ENCODE data around the gene IL17D.

Gene IL17D

GRCh38 chr13:20686863-20687579 lies 16.5 kb upstream of the IL17D start:
- Histone ChIP-seq H3K4me3 (no peak overlapping the region), H3K27ac (no peak overlapping the region)

GRCh38 chr13:20689291-20689690 lies 14.2 kb upstream of the IL17D start:
- Histone ChIP-seq H3K4me3 (no peak overlapping the region), H3K27ac (no peak overlapping the region)

- Histone ChIP-seq H3K27ac (no peak overlapping the region), H3K4me3 (no peak overlapping the region)
Observed at GRCh38 chr13:20691616-20692015, 11.9 kb upstream of the IL17D start.

- Histone ChIP-seq H3K27ac (no peak overlapping the region), H3K4me3 (no peak overlapping the region)
Observed at GRCh38 chr13:20696073-20696472, 7.4 kb upstream of the IL17D start.

GRCh38 chr13:20699715-20700114 lies 3.8 kb upstream of the IL17D start:
- Histone ChIP-seq H3K4me3 (no peak overlapping the region), H3K27ac (no peak overlapping the region)

- Histone ChIP-seq H3K4me3 (no peak overlapping the region), H3K27ac (no peak overlapping the region)
Observed at GRCh38 chr13:20700288-20700687, 3.2 kb upstream of the IL17D start.

GRCh38 chr13:20701461-20701860 lies 2.0 kb upstream of the IL17D start:
- Histone ChIP-seq H3K27ac (no peak overlapping the region), H3K4me3 (no peak overlapping the region)

- H3K4me3 ChIP-seq: peak overlapping the region; percentile 38 to 69 (median 56)
- peak overlapping the region in 7 of 21 experiments; percentile 46 to 81 (median 74) for H3K27ac ChIP-seq
Observed at GRCh38 chr13:20702530-20702914, 977 bp upstream of the IL17D start.

GRCh38 chr13:20703780-20704458 lies 420 bp downstream of the IL17D start:
- peak overlapping the region; percentile 24 to 69 (median 46) for H3K4me3 ChIP-seq
- peak overlapping the region in 5 of 21 experiments; percentile 52 to 79 (median 63) for H3K27ac ChIP-seq

GRCh38 chr13:20704459-20705069 lies 1.1 kb downstream of the IL17D start:
- Histone ChIP-seq H3K27ac (peak overlapping the region in 6 of 21 experiments; percentile 11 to 79 (median 62)), H3K4me3 (peak overlapping the region; percentile 24 to 69 (median 46))

GRCh38 chr13:20706661-20707060 lies 3.2 kb downstream of the IL17D start:
- Histone ChIP-seq H3K4me3 (no peak overlapping the region), H3K27ac (peak overlapping the region in 1 of 21 experiments; percentile 8)

- H3K27ac ChIP-seq: peak overlapping the region in 7 of 21 experiments; percentile 0 to 73 (median 26)
Observed at GRCh38 chr13:20708216-20708615, 4.7 kb downstream of the IL17D start.

GRCh38 chr13:20709369-20709768 lies 5.9 kb downstream of the IL17D start:
- no peak overlapping the region for H3K4me3 ChIP-seq
- peak overlapping the region in 8 of 21 experiments; percentile 24 to 83 (median 50) for H3K27ac ChIP-seq

More at GRCh38 chr13:20708216-20708615, 4.7 kb downstream of the IL17D start:
- no peak overlapping the region for H3K4me3 ChIP-seq

- peak overlapping the region in 8 of 21 experiments; percentile 24 to 83 (median 50) for H3K27ac ChIP-seq
- H3K4me3 ChIP-seq: no peak overlapping the region
Observed at GRCh38 chr13:20709782-20710181, 6.3 kb downstream of the IL17D start.

- H3K4me3 ChIP-seq: no peak overlapping the region
- H3K27ac ChIP-seq: no peak overlapping the region
Observed at GRCh38 chr13:20711301-20712044, 8.0 kb downstream of the IL17D start.

GRCh38 chr13:20713014-20713376 lies 9.5 kb downstream of the IL17D start:
- Histone ChIP-seq H3K4me3 (peak overlapping the region in 1 of 7 experiments; percentile 5), H3K27ac (peak overlapping the region in 8 of 21 experiments; percentile 4 to 93 (median 74))

GRCh38 chr13:20713751-20714150 lies 10.3 kb downstream of the IL17D start:
- peak overlapping the region in 11 of 21 experiments; percentile 8 to 93 (median 74) for H3K27ac ChIP-seq
- H3K4me3 ChIP-seq: no peak overlapping the region

- Histone ChIP-seq H3K27ac (peak overlapping the region in 16 of 21 experiments; percentile 8 to 93 (median 63)), H3K4me3 (no peak overlapping the region)
Observed at GRCh38 chr13:20714161-20714560, 10.7 kb downstream of the IL17D start.

GRCh38 chr13:20714563-20715329 lies 11.2 kb downstream of the IL17D start:
- no peak overlapping the region for H3K4me3 ChIP-seq

More at GRCh38 chr13:20714563-20715329, 11.2 kb downstream of the IL17D start:
- H3K27ac ChIP-seq: peak overlapping the region in 16 of 21 experiments; percentile 8 to 93 (median 63)
